RKO (cell line): Measurements from ENCODE around the gene HSPB7.
"Not testable (repeated sequence)": the region's sequence is repeated elsewhere in the genome, so short reads cannot be mapped to it uniquely, and the experiment has no call there.

Experiments
- DNase-seq: peaks from one replicate; pipeline ENCODE4 v3.0.0-alpha.2; 2016; ENCODE audit warnings: low spot score

The HSPB7 gene

DNA sequence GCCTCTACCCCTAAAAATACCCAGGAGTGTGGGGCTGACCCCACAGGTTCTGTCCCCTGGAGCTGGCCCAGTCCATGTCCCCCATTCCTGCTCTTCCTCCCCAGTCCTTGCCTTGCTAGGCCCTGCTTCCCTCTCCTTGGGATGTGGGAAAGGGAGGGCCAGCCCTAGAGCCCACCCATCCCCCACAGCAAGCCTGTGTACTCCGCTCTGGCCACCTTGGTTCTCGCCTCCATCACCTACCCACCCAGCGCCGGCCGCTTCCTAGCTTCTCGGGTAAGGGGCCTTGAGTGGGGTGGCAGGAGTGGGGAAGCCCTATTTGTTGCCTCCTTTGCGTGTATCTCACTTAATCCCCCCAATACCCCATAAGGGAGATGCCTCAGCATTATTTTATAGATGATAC, 32.5 kb upstream of the HSPB7 start:
- DNase-seq, result no peak

DNA sequence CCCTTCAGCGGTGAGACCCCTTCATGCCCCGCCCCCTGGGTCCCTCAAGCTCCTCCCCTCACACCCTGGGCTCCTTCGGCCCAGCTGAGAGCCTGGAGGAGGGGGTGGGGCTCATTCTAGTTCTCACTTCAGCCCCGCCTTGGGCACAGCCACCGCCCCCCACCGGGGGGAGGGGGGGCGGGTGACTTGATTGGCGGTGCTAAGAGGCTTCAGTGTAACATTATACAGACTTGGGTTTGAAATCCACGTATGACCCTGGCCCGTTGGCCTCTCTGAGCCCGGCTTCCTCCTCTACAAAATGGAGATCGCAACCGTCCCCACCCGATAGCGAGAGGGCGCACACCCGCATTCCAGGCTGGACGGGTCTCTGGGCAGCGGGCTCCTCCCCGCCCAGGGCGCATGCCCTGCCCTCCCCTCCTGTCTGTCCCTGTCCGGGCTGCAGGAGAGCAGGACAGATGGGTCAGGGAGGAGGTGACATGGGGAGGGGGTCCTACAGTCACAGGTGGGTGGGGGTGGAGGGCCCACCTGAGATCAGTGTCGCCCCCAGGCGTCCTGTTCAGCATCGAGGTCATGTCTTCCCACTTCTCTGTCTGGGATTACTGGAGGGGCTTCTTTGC, 30.8 kb upstream of the HSPB7 start:
- DNase-seq, result no peak

DNA sequence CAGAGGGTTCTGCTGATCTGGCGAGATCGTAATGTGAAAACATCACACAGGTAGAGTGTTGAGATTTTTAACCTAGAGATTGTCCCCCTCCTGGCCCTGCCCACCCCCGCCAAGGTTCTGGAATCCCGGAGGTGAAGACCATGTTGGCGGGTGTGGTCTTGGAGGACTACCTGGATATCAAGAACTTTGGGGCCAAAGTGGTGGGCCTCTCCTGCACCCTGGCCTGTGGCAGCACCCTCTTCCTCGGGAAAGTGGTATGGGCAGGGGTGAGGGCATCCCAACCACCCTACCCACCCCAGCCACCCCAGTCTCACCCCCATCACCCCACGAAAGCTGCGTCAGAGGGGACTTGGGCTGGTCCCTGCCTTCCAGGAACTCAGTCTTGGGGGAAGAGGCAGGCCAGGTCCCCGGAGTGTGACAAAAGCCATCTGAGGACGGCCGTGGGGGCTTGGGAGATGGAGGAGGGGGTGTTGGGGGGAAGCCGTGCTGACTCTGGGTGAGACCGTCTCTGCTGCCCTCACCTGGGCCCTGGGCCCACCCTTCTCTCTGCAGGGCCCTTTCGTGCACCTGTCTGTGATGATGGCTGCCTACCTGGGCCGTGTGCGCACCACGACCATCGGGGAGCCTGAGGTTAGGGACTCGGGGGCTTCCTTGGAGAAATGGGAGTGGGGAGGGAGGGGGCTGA, 30.1 kb upstream of the HSPB7 start:
- DNase-seq, result no peak

DNA sequence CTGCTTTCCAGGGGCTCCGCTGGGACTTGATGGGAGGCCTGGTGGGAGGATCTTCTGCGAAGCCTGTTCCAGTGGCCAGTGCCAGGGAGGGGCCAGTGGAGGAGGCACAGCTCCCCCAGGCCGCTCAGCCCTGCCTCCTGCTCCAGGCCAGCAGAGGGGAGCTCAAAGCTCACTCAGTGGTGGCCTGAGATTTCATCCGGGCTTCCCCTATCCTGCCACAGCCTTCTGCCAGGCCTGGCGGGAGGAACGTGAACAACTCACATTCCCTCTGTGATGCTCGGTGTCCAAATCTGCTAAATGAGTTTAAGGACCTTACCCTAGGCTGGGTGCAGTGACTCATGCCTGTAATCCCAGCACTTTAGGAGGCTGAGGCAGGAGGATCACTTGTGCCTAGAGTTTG, 29.0 kb upstream of the HSPB7 start:
- DNase-seq, result peak; percentile 26

DNA sequence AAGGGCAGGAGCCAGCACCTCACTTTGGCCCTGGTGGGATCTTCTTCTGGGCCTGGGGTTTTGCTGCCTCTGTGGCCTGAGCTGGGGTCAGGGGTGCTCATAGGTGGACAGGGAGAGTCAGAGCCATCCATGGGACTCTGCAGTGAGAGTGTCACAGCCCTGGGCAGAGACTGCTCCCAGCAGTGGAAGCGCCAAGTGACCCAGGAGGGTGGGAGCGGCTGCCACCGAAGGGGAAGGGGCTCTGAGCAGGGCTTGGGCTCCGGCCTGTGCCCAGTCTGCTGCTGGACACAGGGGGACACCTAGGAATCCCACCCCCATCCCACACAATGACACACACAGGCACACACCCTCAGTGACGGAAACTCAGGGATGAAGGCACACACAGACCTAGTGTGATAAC, 26.1 kb upstream of the HSPB7 start:
- no peak for DNase-seq

DNA sequence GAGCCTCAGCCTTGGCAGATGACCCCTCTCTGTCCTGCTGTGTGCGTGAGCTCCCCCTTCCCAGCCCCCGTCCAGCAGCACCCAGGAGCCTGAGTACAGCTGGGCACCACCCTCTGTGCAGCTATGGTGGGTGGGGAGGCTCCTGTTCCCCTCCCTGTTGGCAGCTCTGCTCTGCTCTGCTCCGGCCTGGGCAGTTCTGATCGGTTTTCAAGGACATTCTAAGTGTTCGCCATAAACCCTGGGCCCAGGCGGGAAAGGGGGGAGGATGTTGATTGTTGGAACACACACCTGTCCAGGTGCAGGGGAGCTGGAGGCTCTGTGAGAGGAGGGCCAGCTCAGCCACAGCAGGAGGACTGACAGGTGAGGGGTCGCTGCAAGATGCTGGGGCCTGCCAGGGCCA, 25.7 kb upstream of the HSPB7 start, which contains the start of gene CLCNKB:
Gene CLCNKB, plus strand, starts transcription at position 262 of the 400 bp plus-strand sequence. CDS start 711 bp downstream, outside the sequence.
- no peak for DNase-seq

DNA sequence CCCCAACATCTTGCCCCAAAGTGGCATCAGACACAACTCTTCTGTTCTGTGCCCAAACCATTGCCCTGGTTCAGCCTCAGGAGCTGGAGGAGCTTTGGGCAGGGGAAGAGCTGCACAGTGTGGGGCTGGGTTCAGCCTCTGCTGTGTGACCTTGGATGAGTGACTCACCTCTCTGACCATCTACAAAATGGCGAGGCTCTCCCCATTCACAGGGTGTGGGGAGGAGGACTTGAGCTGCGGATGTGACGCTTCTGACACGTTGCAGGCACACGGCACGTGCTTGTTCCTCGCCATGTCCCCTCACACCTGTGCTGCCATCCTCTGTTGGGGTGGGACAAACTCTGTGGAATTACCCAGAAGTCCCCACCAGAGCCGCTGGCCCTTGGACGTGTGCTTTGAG, 24.8 kb upstream of the HSPB7 start:
- DNase-seq, result not testable (repeated sequence)

DNA sequence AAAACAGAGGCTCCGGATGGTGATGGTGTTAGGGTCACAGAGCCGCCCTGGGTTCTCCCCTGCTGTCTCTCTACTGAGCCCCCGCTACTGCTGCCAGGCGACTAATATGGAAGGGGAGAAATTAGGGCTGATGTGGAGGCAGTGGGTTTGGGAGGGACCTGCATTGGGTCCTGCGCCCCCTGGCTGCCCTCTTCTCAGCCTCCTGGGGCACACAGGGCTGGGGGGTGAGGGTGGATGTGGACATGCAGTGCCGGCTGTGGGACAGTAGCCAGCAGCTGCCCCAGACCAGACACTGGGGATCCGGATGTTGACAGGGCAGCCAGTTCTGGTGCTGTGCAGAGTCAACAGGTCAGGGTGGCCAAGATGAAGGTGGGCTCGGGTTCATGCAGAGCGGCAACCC, 24.3 kb upstream of the HSPB7 start:
- no peak for DNase-seq

DNA sequence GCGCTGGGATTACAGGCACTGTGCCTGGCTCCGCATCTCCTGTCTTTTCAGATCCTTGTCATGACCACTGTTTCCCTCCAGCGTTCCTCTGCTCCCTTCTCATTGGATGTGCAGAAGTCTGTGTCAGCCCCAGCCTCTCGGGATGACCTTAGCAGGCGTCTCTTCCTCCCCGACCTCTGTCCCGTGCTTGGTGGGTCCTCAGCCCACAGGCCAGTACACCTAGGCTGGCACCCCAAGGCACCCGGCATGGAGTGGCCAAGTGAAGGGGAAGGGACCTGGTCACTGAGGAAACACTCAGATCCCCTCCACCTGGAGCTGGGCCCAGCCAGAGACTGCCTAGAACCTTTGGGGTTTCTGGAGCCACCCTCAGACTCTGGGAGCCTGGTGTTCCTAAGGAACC, 23.4 kb upstream of the HSPB7 start:
- no peak for DNase-seq

DNA sequence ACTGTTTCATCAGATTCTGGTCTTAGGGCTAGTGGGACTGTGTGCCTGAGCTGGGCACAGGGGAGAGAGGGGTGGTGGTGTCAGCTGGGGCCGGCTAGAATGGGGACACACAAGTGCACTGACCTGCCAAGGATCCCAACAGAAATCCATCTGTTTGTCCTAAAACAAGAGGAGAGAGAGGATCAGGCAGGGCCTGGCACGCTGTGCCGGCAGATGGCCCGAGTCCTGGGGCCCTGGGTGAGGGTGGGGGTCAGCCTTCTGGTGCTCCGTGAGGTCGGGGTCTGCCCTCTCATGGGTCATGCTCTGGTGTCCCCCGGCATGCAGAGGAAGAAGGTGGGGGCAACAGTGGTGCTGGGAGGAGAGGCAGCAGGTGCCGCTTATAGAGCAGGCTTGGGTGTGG, 22.0 kb upstream of the HSPB7 start:
- not testable (repeated sequence) for DNase-seq

DNA sequence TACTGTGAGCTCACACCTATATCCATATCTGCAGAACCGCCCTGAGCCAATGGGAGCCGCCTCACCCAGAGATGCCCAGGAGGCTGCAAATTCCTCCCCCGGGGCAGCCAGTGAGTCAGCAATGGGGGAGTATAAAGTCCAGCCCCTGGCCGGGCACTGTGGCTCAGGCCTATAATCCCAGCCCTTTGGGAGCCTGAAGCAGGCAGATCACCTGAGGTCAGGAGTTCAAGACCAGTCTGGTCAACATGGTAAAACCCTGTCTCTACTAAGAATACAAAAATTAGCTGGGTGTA, 20.7 kb upstream of the HSPB7 start:
- no peak for DNase-seq

DNA sequence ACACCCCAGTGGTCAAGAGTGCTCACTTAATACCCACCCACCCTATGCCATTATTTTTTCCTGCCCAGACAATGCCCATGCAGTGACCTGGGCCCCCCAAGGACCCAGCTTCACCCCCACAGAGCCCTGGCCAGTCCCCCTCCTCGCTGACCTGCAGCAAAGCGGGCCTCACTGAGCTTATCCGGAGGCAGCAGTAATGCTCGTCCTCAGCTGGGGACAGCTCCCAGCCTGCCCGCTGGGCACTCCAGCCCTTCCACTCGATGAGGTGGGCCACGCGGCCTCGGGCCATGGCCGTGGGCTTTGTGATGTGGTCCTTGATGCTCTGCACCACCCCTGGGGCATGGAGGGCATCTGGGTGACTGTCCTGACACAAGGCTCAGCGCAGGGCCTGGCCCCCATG, 18.6 kb upstream of the HSPB7 start:
- DNase-seq, result not testable (repeated sequence)

DNA sequence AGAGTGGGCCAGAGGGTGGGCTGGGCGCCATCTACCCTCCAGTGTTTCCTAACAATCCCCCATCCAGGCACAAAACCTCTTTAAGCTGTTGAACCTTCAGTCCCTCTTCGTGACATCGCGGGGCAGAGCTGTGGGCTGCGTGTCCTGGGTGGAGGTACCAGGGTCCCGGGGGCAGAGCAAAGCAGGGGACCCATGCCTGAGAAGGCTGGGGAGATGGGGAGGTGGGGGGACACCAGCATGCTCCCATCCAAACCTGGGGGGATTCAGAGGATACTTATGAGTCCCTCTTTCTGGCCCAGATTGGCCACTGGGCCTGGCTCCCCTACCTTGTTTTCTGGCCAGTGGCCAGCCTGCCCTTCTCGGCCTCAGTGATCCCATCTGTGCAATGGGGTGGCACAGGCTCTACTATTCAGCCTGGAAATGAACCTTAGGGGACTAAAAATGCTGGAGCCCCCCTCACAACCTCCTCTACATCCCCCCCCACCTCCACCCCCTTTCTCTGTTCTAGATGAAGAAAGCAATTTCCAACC, 15.3 kb upstream of the HSPB7 start:
- not testable (repeated sequence) for DNase-seq

DNA sequence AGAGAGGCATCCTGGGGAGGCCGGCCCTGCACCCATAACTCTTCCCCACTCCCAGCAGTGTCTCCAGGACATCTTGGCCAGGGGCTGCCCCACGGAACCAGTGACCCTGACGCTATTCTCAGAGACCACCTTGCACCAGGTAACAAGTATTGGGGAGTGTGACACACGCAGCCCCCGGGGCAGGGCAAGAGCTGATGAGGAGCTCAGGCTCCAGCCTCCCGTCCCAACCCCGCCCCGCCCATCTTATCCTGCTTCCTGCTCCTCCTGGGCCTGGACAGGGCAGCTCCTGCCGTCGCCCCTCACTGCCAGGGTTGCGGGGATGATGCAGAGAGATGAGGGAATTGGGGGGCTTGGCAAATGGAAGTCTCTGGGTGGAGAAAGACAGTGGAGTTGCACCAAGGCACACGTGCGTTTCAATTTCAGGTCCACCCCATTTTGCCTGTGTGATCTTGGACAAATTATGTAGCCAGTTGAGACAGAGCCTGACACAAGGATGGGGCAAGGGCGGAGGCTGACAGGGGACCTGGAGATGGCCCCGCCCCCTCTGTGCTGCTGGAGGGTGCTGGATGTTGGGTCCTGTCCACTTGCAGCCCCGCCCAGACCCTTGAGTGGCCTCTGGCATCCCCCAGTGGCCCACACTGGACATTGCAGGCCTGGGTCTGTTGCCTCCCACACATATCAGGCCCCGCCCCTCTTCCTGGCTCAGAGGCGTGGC, 14.7 kb upstream of the HSPB7 start:
- peak; percentile 82 for DNase-seq

DNA sequence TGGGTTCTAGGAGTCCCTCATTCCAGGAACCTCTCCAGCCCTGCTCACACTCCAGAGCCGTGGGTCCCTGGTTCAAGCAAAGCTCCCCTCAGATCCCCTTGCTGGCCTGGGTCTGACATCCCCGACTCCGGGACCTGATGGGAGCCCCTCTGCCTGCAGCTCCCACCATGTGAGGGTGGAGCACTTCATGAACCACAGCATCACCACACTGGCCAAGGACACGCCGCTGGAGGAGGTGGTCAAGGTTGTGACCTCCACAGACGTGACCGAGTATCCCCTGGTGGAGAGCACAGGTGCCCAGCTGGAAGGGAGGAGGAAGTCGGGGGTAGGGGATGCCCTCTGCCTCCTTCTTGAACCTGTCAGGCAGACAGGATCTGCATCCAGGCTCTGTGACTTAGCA, 13.7 kb upstream of the HSPB7 start:
- no peak for DNase-seq

DNA sequence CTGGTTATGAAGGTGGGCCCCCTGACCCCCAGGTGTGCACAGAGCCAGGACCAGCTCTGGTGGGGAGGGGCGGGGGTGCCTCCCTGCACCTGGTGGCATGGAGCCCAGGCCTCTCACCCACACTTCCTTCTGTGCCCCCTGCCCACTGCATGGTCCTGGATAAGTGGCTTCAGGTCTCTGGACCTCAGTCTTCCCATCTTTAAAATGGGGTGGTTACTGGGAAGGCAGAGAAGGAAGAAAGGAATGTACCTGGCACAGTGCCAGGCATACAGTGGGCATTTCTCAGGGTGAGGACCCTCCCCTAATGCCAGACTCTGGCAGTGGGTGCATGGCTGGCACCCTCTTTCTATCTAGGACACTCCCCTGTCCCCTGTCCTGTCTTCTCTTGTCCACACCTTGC, 11.4 kb upstream of the HSPB7 start:
- no peak for DNase-seq

DNA sequence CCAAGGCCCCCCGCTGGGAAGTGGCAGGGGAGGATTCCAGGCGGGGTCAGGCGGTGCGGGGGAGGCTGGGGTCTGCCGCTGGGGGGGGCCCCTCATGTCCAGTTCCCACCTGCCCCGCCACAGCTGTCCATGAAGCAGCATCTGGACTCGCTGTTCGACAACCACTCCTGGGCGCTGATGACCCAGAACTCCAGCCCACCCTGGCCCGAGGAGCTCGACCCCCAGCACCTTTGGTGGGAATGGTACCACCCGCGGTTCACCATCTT, 11.1 kb upstream of the HSPB7 start:
- DNase-seq, result not testable (repeated sequence)

DNA sequence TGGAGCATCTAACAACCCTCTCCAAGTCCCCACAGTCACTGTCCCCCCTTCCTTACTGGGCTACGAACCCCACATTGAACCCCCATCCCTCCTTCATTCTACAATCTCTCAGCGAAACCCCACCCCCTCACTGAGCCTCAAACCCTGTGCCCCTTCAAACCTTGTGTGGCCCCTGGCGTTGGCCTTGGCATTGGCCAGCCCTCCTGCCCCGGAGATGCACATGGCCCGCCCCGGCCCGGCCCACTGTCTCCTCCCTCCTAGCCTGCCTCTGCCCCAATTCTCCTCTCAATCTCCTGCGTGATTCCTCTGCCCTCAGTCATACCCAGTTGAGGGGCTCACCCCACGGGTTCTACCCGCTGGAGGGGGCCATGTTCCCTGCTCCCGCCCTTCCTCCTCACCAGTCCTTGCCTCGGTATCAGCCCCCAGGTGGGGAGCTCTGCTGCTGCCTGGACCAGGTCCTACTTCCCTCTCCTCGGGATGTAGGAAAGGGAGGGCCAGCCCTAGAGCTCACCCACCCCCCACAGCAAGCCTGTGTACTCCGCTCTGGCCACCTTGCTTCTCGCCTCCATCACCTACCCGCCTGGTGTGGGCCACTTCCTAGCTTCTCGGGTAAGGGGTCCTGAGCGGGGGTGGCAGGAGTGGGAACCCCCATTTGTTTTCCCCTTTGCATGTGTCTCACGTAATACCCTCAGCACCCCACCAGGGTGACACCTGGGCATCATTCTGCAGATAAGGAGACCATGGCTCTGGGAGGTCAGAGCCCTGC, 10.6 kb upstream of the HSPB7 start:
- no peak for DNase-seq

DNA sequence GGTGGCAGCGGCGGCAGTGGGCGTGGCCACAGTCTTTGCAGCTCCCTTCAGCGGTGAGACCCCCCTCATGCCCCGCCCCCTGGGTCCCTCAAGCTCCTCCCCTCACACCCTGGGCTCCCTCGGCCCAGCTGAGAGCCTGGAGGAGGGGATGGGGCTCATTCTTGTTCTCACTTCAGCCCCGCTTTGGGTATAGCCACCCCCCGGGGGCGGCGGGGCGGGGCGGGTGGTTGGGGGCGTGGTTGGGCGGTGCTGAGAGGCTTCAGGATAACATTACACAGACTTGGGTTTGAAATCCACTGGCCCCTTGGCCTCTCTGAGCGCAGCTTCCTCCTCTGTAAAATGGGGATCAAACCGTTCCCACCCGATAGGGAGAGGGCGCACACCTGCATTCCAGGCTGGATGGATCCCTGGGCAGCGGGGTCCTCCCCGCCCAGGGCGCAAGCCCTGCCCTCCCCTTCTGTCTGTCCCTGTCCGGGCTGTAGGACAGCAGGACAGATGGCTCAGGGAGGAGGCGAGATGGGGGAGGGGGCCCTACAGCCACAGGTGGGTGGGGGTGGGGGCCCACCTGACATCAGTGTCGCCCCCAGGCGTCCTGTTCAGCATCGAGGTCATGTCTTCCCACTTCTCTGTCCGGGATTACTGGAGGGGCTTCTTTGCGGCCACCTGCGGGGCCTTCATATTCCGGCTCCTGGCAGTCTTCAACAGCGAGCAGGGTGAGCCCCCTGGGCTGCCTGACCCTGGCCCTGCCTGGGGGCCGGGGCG, 9.1 kb upstream of the HSPB7 start:
- no peak for DNase-seq

DNA sequence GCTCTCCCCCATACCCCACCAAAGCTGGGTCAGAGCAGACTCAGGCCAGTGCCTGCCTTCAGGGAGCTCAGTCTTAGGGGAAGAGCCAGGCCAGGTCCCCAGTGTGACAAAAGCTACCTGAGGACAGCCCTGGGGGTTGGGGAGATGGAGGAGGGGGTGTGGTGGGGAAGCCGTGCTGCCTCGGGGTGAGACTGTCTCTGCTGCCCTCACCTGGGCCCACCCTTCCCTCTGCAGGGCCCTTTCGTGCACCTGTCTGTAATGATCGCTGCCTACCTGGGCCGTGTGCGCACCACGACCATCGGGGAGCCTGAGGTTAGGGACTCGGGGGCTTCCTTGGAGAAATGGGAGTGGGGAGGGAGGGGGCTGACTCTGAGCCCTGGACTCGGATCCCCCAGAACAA, 8.5 kb upstream of the HSPB7 start:
- DNase-seq, result not testable (repeated sequence)

DNA sequence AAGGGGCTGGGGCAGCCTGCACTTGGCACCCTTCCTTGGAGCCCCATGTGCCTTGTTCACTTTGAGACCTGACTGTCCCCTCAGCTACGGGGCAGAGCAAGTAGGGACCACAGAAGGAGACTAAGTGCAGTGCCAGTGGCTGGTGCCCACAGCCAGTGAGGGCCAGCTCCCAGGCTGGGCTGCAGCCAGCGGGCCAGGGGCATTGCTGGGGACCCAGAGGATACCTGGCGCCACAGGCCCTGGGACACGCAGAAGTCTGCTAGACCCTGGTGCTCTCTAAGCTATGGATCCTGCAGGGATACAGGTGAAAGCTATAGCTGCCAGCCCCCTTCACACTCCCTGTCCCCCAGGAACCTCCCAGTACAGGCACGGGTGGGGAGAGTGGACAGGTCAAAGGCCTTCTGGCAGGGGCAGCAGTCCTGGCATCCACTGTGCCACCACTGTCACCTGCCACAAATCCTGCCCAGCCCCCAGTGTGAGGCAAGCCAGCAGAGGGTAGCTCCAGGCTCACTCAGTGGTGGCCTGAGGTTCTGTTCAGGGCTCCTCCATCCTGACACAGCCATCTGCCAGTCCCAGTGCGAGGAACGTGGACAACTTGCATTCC, 5.3 kb upstream of the HSPB7 start:
- no peak for DNase-seq

DNA sequence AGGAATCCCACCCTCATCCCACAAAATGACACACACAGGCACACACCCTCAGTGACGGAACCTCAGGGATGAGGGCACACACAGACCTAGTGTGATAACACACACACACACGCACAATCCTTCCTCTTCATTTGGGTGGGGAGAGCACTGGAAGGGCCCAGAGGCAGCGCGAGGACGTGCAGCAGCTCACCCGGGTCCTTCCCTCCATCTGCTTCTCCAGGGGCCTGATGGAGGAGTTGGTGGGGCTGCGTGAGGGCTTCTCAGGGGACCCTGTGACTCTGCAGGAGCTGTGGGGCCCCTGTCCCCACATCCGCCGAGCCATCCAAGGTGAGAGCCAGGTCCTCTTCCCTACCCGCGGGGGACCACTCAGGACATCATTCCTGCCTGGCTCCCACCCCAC, 4.5 kb upstream of the HSPB7 start:
- DNase-seq, result no peak
